GM18951 (cell line): Measurements from ENCODE around the gene TRAK1.

Experiments used
- POLR2A ChIP-seq: IDR thresholded peaks from 4 replicates; pipeline ENCODE4 v1.6.1; 2011; ENCODE audit warnings: mild to moderate bottlenecking; ENCODE audit not compliant: insufficient read length, insufficient read depth; ENCODE audit errors: extremely low read depth
- in situ Hi-C: fragments of 300-500 bp; cut with MboI; formaldehyde crosslinking; loops from one replicate; pipeline ENCODE4 v1.12.0; 2022; ENCODE audit warnings: low sequenced_read_pairs, mixed read lengths, inconsistent platforms; ENCODE audit not compliant: unreplicated experiment

The TRAK1 gene

GRCh38 chr3:42077785-42078184 is 13.4 kb upstream of the TRAK1 start:
- in situ Hi-C loops = no loop called here
- no peak for TF ChIP-seq POLR2A

GRCh38 chr3:42078677-42079076 is 12.5 kb upstream of the TRAK1 start:
- in situ Hi-C loops = no loop called here
- no peak for TF ChIP-seq POLR2A

DNA sequence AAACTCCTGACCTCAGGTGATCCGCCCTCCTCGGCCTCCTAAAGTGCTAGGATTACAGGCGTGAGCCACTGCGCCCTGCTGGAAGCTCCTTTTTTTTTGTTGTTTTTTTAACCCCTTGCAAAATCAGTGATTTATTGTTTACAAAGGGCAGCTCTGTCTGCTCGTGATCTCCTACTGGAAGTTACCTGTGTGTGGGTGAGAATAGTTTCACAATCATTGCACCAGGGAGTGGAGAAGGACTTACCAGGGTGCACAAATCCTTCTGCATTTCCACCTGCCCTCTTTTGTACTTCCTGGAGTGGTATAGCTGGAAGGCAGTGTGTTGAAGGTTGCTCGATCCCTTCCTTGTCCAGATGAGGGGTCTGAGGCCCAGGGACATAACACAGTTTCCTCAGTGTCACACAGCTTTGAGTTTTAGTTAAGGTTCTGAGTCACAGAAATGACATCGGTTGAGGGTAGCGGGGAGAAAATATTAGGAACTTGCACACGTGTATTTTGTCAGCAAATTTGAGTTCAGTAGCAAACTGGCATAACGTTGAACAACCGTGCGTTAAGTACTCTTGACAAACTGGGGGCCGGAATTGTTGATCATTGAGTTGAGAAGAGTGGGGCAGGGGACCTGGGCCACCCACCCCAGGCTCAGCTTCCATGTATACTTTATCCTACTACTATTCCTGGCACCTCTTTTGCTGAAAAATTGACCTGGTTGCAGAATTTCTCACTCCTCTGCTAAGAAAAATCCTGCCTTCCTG is 11.3 kb upstream of the TRAK1 start:
- no peak for TF ChIP-seq POLR2A
- in situ Hi-C loops = no loop called here

- no peak for TF ChIP-seq POLR2A
- in situ Hi-C loops = no loop called here
Measured at GRCh38 chr3:42080453-42080872, 10.7 kb upstream of the TRAK1 start.

GRCh38 chr3:42081838-42082473 is 9.2 kb upstream of the TRAK1 start:
- in situ Hi-C loops = no loop called here
- no peak for TF ChIP-seq POLR2A

GRCh38 chr3:42084586-42084985 is 6.6 kb upstream of the TRAK1 start:
- in situ Hi-C loops = no loop called here
- TF ChIP-seq POLR2A = no peak

- in situ Hi-C loops = no loop called here
- no peak for TF ChIP-seq POLR2A
Measured at GRCh38 chr3:42085641-42086376, 5.3 kb upstream of the TRAK1 start.

- in situ Hi-C loops = no loop called here
- TF ChIP-seq POLR2A = no peak
Measured at GRCh38 chr3:42088803-42089530, 2.2 kb upstream of the TRAK1 start.

- TF ChIP-seq POLR2A = no peak
Measured at GRCh38 chr3:42092006-42092405, 849 bp downstream of the TRAK1 start.

GRCh38 chr3:42094128-42094527 is 3.0 kb downstream of the TRAK1 start:
- in situ Hi-C loops = loop anchor here (10.0 kb wide), 1 partner anchor 189 kb away; no protein-coding TSS in a partner anchor
- TF ChIP-seq POLR2A = no peak

More at GRCh38 chr3:42092006-42092405, 849 bp downstream of the TRAK1 start:
- in situ Hi-C loops = loop anchor here (10.0 kb wide), 1 partner anchor 187 kb away; no protein-coding TSS in a partner anchor

DNA sequence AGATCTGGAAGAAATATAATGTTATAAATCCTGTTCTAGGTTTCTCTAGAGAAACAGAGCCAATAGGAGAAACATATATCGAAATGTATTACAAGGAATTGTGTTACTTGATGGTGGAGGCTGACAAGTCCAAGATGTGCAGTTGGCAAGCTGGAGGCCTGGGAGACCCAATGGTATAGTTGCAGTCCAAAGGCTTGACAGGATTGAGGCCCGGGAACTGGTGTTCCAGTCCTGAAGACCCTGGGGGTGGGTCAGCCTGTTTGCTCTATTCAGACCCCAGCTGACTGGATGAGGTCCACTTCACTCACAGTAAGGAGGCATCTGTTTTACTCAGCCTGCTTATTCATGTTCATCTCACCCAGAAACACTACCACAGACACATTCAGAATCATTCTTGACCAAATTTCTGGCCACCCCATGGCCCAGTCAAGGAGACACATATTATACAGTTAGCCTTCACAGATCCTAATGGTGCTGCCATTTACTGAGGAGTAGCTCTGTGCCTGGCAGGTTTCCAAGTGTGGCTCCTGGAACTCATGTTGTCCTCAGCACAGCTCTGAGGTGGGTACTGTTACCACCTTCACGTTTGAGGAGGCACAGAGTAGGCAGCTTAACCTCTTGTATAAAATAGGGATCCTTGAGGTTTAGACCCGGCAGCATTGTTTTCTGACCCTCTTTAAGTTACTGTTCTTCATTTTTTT is 3.7 kb downstream of the TRAK1 start:
- TF ChIP-seq POLR2A = no peak
- in situ Hi-C loops = loop anchor here (10.0 kb wide), 1 partner anchor 190 kb away; no protein-coding TSS in a partner anchor

DNA sequence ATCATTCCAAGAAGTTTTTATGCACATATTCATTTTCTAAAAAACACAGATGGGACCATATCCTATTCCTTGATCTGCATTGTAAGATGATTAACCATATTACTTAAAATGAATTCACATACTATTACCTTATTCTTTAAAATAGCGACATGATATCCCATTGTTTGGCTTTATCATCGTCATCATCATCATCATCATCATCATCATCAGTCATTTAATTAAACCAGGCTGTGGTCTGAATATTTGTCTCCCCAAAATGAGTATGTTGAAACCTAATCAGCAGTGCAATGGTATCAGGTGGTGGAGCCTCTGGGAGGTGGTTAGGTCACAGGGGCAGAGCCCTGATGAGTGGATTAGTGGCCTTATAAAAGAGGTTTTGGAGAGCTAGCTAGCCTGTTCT is 4.4 kb downstream of the TRAK1 start:
- in situ Hi-C loops = loop anchor here (10.0 kb wide), 1 partner anchor 191 kb away; no protein-coding TSS in a partner anchor
- no peak for TF ChIP-seq POLR2A

- TF ChIP-seq POLR2A = no peak
- in situ Hi-C loops = loop anchor here (10.0 kb wide), 1 partner anchor 192 kb away; no protein-coding TSS in a partner anchor
Measured at GRCh38 chr3:42096796-42097565, 5.8 kb downstream of the TRAK1 start.
